HepG2 (cell line): ENCODE results near the gene AGO4. TPM values are rescaled to one million over a fixed set of nuclear protein-coding genes. Genes with fewer than 3 reads are reported as not detected.

Source experiments
- ATAC-seq: fragments of 200-7000 bp; cut with Tn5 transposase; 3 replicates; pipeline ENCODE4 v1.9.1; 2020; ENCODE audit warnings: mild to moderate bottlenecking, moderate library complexity
- BruUV-seq: library from RNA; stranded (reverse); fragments of 400-500 nt; replicated peaks from 2 replicates; lab custom pipeline; 2021; lab: Mats Ljungman, UMichigan
- CTCF ChIA-PET: fragments of 300-600 bp; formaldehyde crosslinking; extraction: SDS; loops from one replicate; lab custom pipeline; 2021; ENCODE audit warnings: low total read pairs, inconsistent platforms, low intra/inter-chr PET ratio; lab: Yijun Ruan, JAX
- POLR2A ChIA-PET: fragments of 350-600 bp; sonication (Branson Sonifier 250); formaldehyde crosslinking; loops from one replicate; lab custom pipeline; 2020; ENCODE audit warnings: antibody characterized with exemption, inconsistent platforms; lab: Yijun Ruan, JAX
- DNase-seq: peaks from one replicate; pipeline ENCODE4 v3.0.0-alpha.2; 2015; ENCODE audit warnings: low spot score
- FAIRE-seq: peaks from 3 replicates; lab custom pipeline; 2011; peaks lifted over from hg19 to GRCh38; lab: Jason Lieb, UNC
- H2AFZ ChIP-seq: one replicate; pipeline ENCODE4 v1.6.1; 2011; ENCODE audit warnings: low read length, inconsistent platforms
- H3K27ac ChIP-seq: fragments of 300-600 bp; 3 replicates; pipeline ENCODE4 v1.8.0; 2011; ENCODE audit warnings: mixed run types, mild to moderate bottlenecking, mixed read lengths, low read length, inconsistent platforms; ENCODE audit not compliant: insufficient read depth; ENCODE audit errors: extremely low read length
- H3K27me3 ChIP-seq, 2 experiments: fragments of 200-600 bp in 1 of 2; 2 replicates in 1 of 2; 3 replicates in 1 of 2; pipeline versions ENCODE4 v1.6.0 to v1.8.0; 2011; ENCODE audit warnings: low read length in 2 of 2, mild to moderate bottlenecking in 2 of 2, moderate library complexity in 2 of 2, inconsistent platforms in 1 of 2; ENCODE audit not compliant: insufficient read depth in 2 of 2, control insufficient read depth in 1 of 2
- H3K36me3 ChIP-seq, 2 experiments: fragments of 200-600 bp in 1 of 2; replicated peaks in 1 of 2; 2 replicates in 1 of 2; 3 replicates in 1 of 2; pipeline versions ENCODE4 v1.5.1 to v1.8.0; 2011; ENCODE audit warnings: low read length in 2 of 2, inconsistent platforms in 1 of 2; ENCODE audit not compliant: insufficient read depth in 2 of 2, control insufficient read depth in 1 of 2
- H3K4me1 ChIP-seq: 2 replicates; pipeline ENCODE4 v1.5.1; 2012; ENCODE audit warnings: low read length, inconsistent platforms; ENCODE audit not compliant: insufficient read depth
- H3K4me2 ChIP-seq: 2 replicates; pipeline ENCODE4 v1.6.0; 2011; ENCODE audit warnings: low read depth, low read length, inconsistent platforms
- H3K4me3 ChIP-seq, 3 experiments: fragments of 200-600 bp in 1 of 3; sonication (generic), shearing (Covaris generic) in 1 of 3; replicated peaks in 1 of 3; 2 replicates each; pipeline ENCODE4 v1.5.1; 2011 to 2016; ENCODE audit warnings: low read length in 3 of 3, inconsistent platforms in 2 of 3, low read depth in 2 of 3, mild to moderate bottlenecking in 2 of 3, control low read depth in 1 of 3, mixed read lengths in 1 of 3; ENCODE audit not compliant: insufficient read depth in 1 of 3
- H3K79me2 ChIP-seq: one replicate; pipeline ENCODE4 v1.6.1; 2011; ENCODE audit warnings: low read length, inconsistent platforms; ENCODE audit not compliant: insufficient read depth
- H3K9ac ChIP-seq: 2 replicates; pipeline ENCODE4 v1.6.0; 2011; ENCODE audit warnings: mild to moderate bottlenecking, low read depth, low read length, inconsistent platforms; ENCODE audit not compliant: insufficient read depth
- H3K9me3 ChIP-seq: 2 replicates; pipeline ENCODE4 v1.5.1; 2012; ENCODE audit warnings: mild to moderate bottlenecking, low read length
- H4K20me1 ChIP-seq: 2 replicates; pipeline ENCODE4 v1.6.0; 2011; ENCODE audit warnings: inconsistent platforms, mild to moderate bottlenecking, low read length, moderate library complexity; ENCODE audit not compliant: insufficient read depth
- GZF1 ChIP-seq: sonication (generic); formaldehyde crosslinking; IDR thresholded peaks from 2 replicates; pipeline ENCODE4 v1.5.1; 2020; ENCODE audit warnings: mild to moderate bottlenecking, missing genetic modification reagents
- TSC22D2 ChIP-seq: sonication (generic); formaldehyde crosslinking; IDR thresholded peaks from 2 replicates; pipeline ENCODE4 v1.5.1; 2020; ENCODE audit warnings: missing genetic modification reagents, mild to moderate bottlenecking, borderline replicate concordance
- ZNF12 ChIP-seq: sonication (generic); formaldehyde crosslinking; IDR thresholded peaks from 2 replicates; pipeline ENCODE4 v1.5.0; 2020; ENCODE audit warnings: missing genetic modification reagents
- ZNF75D ChIP-seq: sonication (generic); formaldehyde crosslinking; IDR thresholded peaks from 2 replicates; pipeline ENCODE4 v1.8.1; 2023; ENCODE audit warnings: missing genetic modification reagents, mild to moderate bottlenecking, borderline replicate concordance
- ZNF782 ChIP-seq: sonication (generic); formaldehyde crosslinking; IDR thresholded peaks from 2 replicates; pipeline ENCODE4 v1.4.0; 2020; ENCODE audit warnings: missing genetic modification reagents, mild to moderate bottlenecking, borderline replicate concordance
- WGBS: methylation state at CpG from one replicate; pipeline ENCODE4 v1.1.6; 2017; ENCODE audit warnings: low lambda C conversion rate; 5-methylcytosine and 5-hydroxymethylcytosine counted together
- in situ Hi-C: cut with HindIII; loops from 2 replicates; pipeline ENCODE4 v1.10.0; 2017; ENCODE audit warnings: low pct_unique_long_range_greater_than_20kb; ENCODE audit not compliant: extremely low pct_ligation_motif_present
- intact Hi-C: fragments of 100-400 bp; cut with micrococcal nuclease; formaldehyde crosslinking; loops from one replicate; pipeline ENCODE4 v1.10.0; 2022; ENCODE audit not compliant: unreplicated experiment
- polyA plus RNA-seq, 8 experiments: library from polyadenylated mRNA; depleted of rRNA in 3 of 8; stranded (reverse) in 7 of 8; unstranded in 1 of 8; fragments of >200 nt; fragmentation: Illumina TruSeq in 4 of 8; extraction: Trizol in 4 of 8; gene quantifications; 2 replicates each; pipeline versions ENCODE4 v1.2.1 to v1.2.3, GENCODE V29; 2011 to 2016; ENCODE audit warnings: low read depth in 4 of 8, missing spikeins in 1 of 8, mixed read lengths in 1 of 8; ENCODE audit not compliant: insufficient read depth in 1 of 8
- total RNA-seq, 5 experiments: library from RNA; depleted of rRNA; stranded (reverse); fragments of >200 nt; fragmentation: Illumina TruSeq; extraction: Trizol; gene quantifications; 2 replicates each; pipeline ENCODE4 v1.2.3, GENCODE V29; 2016; ENCODE audit warnings: low read depth in 1 of 5
- TF ChIP-seq, protein P1 (sequence below): sonication (generic); formaldehyde crosslinking; IDR thresholded peaks from 2 replicates; pipeline ENCODE4 v1.8.0; 2022; ENCODE audit warnings: mild to moderate bottlenecking, missing genetic modification reagents; ENCODE audit not compliant: insufficient replicate concordance
- TF ChIP-seq, protein P2 (sequence below): sonication (generic); formaldehyde crosslinking; IDR thresholded peaks from 2 replicates; pipeline ENCODE4 v1.4.0; 2020; ENCODE audit warnings: missing genetic modification reagents, borderline replicate concordance
- TF ChIP-seq, protein P3 (sequence below): sonication (generic); formaldehyde crosslinking; IDR thresholded peaks from 2 replicates; pipeline ENCODE4 v1.8.0; 2022; ENCODE audit warnings: mild to moderate bottlenecking, missing genetic modification reagents, moderate library complexity

Gene AGO4
- total and polyA plus RNA-seq, 2 of the 13 experiments (the other 11 are each of a cell fraction or from before 2014, with no cell fraction given), result 6.0 to 13.8 TPM

DNA sequence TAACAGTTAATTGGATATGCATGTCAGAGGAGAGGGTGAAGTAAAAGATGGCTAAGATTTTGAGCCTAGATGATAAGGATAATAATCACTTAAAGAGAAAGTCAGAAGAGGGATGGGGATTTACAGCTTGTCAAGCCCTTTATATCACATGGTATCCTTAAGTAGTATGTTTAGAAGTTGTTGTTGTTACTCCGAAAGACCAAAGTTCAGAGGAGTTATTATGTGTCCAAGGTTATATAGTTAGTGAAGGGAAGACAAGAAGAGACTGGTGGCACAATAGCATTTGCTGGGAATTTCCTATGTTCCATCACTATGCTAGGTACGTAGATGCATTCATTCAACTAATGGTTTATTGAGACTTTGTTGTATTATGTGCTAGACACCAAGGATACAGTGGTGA lies 44.4 kb downstream of the AGO4 start (continued):
- TF ChIP-seq, protein P1, sequence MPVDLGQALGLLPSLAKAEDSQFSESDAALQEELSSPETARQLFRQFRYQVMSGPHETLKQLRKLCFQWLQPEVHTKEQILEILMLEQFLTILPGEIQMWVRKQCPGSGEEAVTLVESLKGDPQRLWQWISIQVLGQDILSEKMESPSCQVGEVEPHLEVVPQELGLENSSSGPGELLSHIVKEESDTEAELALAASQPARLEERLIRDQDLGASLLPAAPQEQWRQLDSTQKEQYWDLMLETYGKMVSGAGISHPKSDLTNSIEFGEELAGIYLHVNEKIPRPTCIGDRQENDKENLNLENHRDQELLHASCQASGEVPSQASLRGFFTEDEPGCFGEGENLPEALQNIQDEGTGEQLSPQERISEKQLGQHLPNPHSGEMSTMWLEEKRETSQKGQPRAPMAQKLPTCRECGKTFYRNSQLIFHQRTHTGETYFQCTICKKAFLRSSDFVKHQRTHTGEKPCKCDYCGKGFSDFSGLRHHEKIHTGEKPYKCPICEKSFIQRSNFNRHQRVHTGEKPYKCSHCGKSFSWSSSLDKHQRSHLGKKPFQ (CRISPR knock-in tag), result no peak

DNA sequence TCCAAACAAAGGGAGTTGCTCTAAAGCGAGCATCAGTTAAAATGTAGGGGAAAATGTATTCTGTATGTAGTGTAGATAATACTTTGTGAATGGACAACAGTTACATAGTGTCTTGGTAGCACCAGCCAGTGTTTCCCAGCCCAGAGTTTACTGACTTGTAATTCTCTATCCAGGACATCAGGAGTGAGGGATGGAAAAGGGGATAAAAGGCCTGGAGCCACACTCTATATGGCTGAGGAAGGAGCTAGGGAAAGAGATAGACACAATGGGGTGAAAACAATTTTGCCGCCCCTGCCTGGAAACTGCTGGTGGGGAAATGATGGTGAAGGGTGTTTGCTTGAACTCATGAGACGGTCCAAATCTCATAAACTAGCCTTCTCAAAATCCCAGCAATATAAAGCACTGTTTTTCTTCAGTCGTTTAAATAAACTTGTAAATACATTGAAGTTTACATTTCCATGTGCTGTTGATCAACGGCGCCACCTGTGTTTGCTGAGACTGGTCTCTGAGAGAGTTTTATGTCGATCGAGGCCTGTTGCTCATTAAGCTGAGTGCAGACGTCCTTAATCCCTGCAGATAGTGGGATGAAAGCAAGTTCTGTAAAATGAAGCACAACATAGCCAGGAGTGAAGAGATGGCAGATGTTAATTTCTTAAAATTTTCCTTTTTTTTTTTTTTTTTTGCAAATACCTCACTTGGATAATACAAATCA lies 47.3 kb downstream of the AGO4 start:
- Histone ChIP-seq H3K9me3 (no peaks in the 10 kb centered on the region), H3K27me3 (no peaks in the 10 kb centered on the region), H3K36me3 (peaks cover 4 to 6% of the 10 kb centered on the region in 2 experiments), H2AFZ (no peak overlapping the region), H3K79me2 (no peaks in the 10 kb centered on the region), H3K4me3 (no peak overlapping the region), H3K27ac (no peak overlapping the region), H3K4me1 (no peaks in the 10 kb centered on the region), H3K9ac (no peak overlapping the region), H4K20me1 (no peaks in the 10 kb centered on the region; the same call in 1 of the 2 replicates), H3K4me2 (no peak overlapping the region)
- intact Hi-C loops (no loop called here), in situ Hi-C loops (no loop called here)
- POLR2A ChIA-PET, result no interaction called here
- WGBS, result 77% methylated on average over 9 of the region's 9 CpGs
- DNase-seq (no peak), ATAC-seq (no peak), FAIRE-seq (no peak)
- BruUV-seq, result no TSS peak
- CTCF ChIA-PET, result no interaction called here
- TF ChIP-seq ZNF782 (CRISPR knock-in tag) (no peak), TSC22D2 (no peak), ZNF12 (CRISPR knock-in tag) (no peak), GZF1 (CRISPR knock-in tag) (no peak), ZNF75D (CRISPR knock-in tag) (no peak)
- TF ChIP-seq, protein P2, sequence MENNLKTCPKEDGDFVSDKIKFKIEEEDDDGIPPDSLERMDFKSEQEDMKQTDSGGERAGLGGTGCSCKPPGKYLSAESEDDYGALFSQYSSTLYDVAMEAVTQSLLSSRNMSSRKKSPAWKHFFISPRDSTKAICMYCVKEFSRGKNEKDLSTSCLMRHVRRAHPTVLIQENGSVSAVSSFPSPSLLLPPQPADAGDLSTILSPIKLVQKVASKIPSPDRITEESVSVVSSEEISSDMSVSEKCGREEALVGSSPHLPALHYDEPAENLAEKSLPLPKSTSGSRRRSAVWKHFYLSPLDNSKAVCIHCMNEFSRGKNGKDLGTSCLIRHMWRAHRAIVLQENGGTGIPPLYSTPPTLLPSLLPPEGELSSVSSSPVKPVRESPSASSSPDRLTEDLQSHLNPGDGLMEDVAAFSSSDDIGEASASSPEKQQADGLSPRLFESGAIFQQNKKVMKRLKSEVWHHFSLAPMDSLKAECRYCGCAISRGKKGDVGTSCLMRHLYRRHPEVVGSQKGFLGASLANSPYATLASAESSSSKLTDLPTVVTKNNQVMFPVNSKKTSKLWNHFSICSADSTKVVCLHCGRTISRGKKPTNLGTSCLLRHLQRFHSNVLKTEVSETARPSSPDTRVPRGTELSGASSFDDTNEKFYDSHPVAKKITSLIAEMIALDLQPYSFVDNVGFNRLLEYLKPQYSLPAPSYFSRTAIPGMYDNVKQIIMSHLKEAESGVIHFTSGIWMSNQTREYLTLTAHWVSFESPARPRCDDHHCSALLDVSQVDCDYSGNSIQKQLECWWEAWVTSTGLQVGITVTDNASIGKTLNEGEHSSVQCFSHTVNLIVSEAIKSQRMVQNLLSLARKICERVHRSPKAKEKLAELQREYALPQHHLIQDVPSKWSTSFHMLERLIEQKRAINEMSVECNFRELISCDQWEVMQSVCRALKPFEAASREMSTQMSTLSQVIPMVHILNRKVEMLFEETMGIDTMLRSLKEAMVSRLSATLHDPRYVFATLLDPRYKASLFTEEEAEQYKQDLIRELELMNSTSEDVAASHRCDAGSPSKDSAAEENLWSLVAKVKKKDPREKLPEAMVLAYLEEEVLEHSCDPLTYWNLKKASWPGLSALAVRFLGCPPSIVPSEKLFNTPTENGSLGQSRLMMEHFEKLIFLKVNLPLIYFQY, result no peak
- TF ChIP-seq, protein P3, sequence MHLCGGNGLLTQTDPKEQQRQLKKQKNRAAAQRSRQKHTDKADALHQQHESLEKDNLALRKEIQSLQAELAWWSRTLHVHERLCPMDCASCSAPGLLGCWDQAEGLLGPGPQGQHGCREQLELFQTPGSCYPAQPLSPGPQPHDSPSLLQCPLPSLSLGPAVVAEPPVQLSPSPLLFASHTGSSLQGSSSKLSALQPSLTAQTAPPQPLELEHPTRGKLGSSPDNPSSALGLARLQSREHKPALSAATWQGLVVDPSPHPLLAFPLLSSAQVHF (CRISPR knock-in tag), result no peak
